ENCODE measurements around the gene RGS12. TPM values are rescaled to one million over a fixed set of nuclear protein-coding genes. Genes with fewer than 3 reads are reported as not detected.

The RGS12 gene
- total and polyA plus RNA-seq, 2 of the 8 experiments (the other 6 are each of a cell fraction or from before 2014, with no cell fraction given): 6.0 to 16.4 TPM

DNA sequence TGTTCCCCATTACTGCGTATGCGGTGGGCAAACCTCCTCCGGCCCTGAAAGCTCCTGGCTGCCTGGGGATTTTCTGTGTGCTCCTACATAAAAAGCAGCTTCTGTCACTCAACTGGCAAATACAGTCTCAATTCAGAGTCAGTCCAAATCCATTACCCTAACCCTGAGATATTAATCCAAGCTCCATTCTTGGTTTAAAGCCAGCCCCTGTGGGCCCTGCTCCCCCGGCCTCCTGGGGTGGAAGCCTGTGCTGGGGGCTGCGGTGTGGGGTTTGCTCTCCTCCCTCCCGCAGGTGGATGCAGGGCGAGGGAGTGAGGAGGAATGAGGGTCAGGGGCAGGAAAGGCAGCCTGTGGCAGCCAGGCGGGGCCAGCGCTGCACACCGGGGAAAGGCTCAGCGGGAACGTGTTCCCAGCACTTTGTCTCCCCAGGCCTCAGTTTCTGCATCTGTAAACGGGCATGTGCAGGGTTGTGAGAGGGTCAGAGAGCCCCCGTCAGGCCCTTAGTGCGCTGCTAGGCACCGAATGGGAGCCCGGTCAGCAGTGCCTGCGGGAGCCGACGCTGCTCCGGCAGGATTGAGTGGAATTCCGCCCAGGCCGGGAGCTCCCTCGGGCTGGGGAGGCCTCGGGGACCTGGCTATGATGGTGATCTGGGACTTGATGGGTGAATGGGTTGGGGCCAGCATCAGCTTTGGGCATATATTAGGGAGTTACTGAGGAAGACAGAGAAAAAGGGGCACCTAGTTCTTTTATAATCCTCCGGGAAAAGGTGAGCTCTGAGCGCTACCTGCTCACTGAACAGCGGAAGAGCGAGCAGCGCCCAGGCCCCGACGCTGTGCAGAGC, 6.3 kb upstream of the RGS12 start:
- Histone ChIP-seq H3K79me1 (ENCODE audit: low read depth, low read length) (no peaks in the 10 kb centered on the region), H3K18ac (ENCODE audit: extremely low read depth, low read length) (no peak overlapping the region), H3K4me2 (ENCODE audit: insufficient read depth in 1 of 2, low read depth in 2 of 2, low read length in 2 of 2) (no peak overlapping the region), H3K56ac (replicated peaks; ENCODE audit: insufficient read length, low read depth, low read length) (no peak overlapping the region), H2BK5ac (ENCODE audit: low read depth, low read length) (no peak overlapping the region), H4K8ac (ENCODE audit: extremely low read depth, insufficient read depth, low read length) (no peak overlapping the region; the same call in 1 of the 2 replicates), H2BK15ac (ENCODE audit: low read length) (no peak overlapping the region), H3K23me2 (ENCODE audit: low read depth, low read length) (0 out of 2 replicates have a peak, but pooled peaks cover 2% of the 10 kb centered on the region), H3K4me1 (replicated peaks in 1 of 4; ENCODE audit: control insufficient read depth in 3 of 4, insufficient read depth in 4 of 4, low read length in 3 of 4) (peaks cover 0 to 7% (median 3%) of the 10 kb centered on the region in 4 experiments; a peak in 5 of 7 replicates), H2AFZ (ENCODE audit: low read length) (no peak overlapping the region), H2AK5ac (ENCODE audit: low read depth, low read length) (no peak overlapping the region), H3K9me3 (ENCODE audit: insufficient read depth in 2 of 2, low read depth in 1 of 2, low read length in 1 of 2) (no peaks in the 10 kb centered on the region; a peak in 1 of 4 replicates), H3K23ac (ENCODE audit: insufficient read length) (no peak overlapping the region), H3K79me2 (ENCODE audit: control insufficient read depth in 1 of 2, insufficient read depth in 2 of 2, low read length in 2 of 2) (no peaks in the 10 kb centered on the region), H3K4me3 (ENCODE audit: extremely low read depth in 1 of 4, insufficient read depth in 2 of 4, low read depth in 3 of 4, low read length in 4 of 4) (no peak overlapping the region), H2BK12ac (ENCODE audit: low read depth, low read length) (no peak overlapping the region), H3K27ac (ENCODE audit: low read depth, low read length) (no peak overlapping the region), H3K14ac (ENCODE audit: insufficient read length) (no peak overlapping the region), H2BK120ac (replicated peaks; ENCODE audit: low read depth, low read length) (no peak overlapping the region), H3K4ac (replicated peaks; ENCODE audit: insufficient read length, low read depth, low read length) (no peak overlapping the region), H3K9ac (replicated peaks in 1 of 4; ENCODE audit: extremely low read depth in 1 of 4, low read depth in 3 of 4, low read length in 3 of 4) (no peak overlapping the region), H3K36me3 (ENCODE audit: control insufficient read depth in 2 of 4, insufficient read depth in 4 of 4, low read length in 3 of 4) (no peaks in the 10 kb centered on the region), H4K20me1 (replicated peaks in 1 of 2; ENCODE audit: control insufficient read depth in 1 of 2, insufficient read depth in 2 of 2, low read length in 2 of 2) (no peaks in the 10 kb centered on the region), H4K91ac (replicated peaks; ENCODE audit: insufficient read length, low read length) (no peak overlapping the region), H2BK20ac (ENCODE audit: low read length) (no peak overlapping the region), H3K27me3 (replicated peaks in 1 of 4; ENCODE audit: control insufficient read depth in 3 of 4, extremely low read depth in 1 of 4, insufficient read depth in 3 of 4, low read length in 3 of 4) (peaks cover 0 to 7% (median 1%) of the 10 kb centered on the region in 4 experiments; a peak in 3 of 7 replicates), H4K5ac (ENCODE audit: insufficient read length, low read depth, low read length) (no peak overlapping the region)
- WGBS, 2 experiments (ENCODE audit: extremely low coverage in 1 of 2, insufficient coverage in 1 of 2, insufficient read length in 1 of 2, insufficient replicate concordance in 2 of 2, low coverage in 1 of 2, low lambda C conversion rate in 2 of 2, missing lambda C conversion rate in 1 of 2): 93% methylated on average over 32 of the region's 32 CpGs; no CpG with 5 or more reads in 1 of the 2 experiments
- no peak for TF ChIP-seq GTF2F1 (IDR thresholded peaks at IDR 0.05; ENCODE audit: borderline replicate concordance, low read depth, low read length)
- TF ChIP-seq POLR2AphosphoS5 (IDR thresholded peaks at IDR 0.05; ENCODE audit: low read depth, low read length): no peak
- TF ChIP-seq CBX5 (IDR thresholded peaks at IDR 0.05; ENCODE audit: low read depth, low read length): no peak
- TF ChIP-seq TEAD4 (IDR thresholded peaks at IDR 0.05; ENCODE audit: low read depth, low read length): no peak
- TF ChIP-seq KDM4A (IDR thresholded peaks at IDR 0.05; ENCODE audit: low read depth, low read length, severe bottlenecking): no peak
- TF ChIP-seq EGR1 (IDR thresholded peaks at IDR 0.05; ENCODE audit: borderline replicate concordance, low read depth, low read length): no peak
- ChIA-PET POLR2A (ENCODE audit: partially characterized antibody) (interaction anchor here (1.1 kb wide), 1 partner anchor 40 kb away, joined by 3 read pairs; no protein-coding TSS in a partner anchor), CTCF (ENCODE audit: partially characterized antibody) (interaction anchor here (0.9 to 1.1 kb wide), 2 partner anchors 14 to 35 kb away, joined by 3 to 4 read pairs; no protein-coding TSS in a partner anchor)
- DNase-seq (ENCODE audit: low read depth in 1 of 2, low spot score in 2 of 2) (peak in 1 of 2 experiments; percentile 47), FAIRE-seq (no peak)

Measured in H1 (cell line).